Measurements from ENCODE around the gene ACBD6.

ACBD6 gene

DNA sequence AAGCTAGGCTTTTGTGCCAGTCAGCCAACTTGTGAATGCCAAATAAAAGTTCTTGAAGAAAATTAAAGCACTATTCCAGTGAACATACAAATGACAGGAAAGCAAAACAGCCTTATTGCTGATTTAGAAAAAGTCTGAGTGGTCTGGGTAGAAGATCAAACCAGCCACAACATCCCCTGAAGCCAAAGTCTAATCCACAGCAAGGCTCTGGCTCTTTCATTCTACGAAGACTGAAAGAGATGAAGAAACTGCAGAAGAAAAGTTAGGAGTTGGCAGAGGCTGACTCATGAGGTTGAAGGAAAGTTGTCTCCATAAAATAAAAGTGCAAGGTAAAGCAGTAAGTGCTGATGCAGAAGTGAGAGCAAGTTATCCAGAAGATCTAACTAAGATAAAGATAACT is 206.4 kb downstream of the ACBD6 start:
- H3K9me2 ChIP-seq (ENCODE audit: low read depth, low read length), result no peaks in the 10 kb centered on the region
- no peak overlapping the region for H3K27ac ChIP-seq (ENCODE audit: low read depth, low read length, poor library complexity, severe bottlenecking)
- H3K4me2 ChIP-seq (ENCODE audit: low read length), result no peak overlapping the region
- no peaks in the 10 kb centered on the region for H3K9me3 ChIP-seq (ENCODE audit: low read length)
- H3K4me3 ChIP-seq (ENCODE audit: low read depth, low read length, poor library complexity, severe bottlenecking), result no peak overlapping the region
- TF ChIP-seq EZH2 (IDR thresholded peaks at IDR 0.05; ENCODE audit: borderline replicate concordance, low read length), result no peak
- TF ChIP-seq, protein P1, sequence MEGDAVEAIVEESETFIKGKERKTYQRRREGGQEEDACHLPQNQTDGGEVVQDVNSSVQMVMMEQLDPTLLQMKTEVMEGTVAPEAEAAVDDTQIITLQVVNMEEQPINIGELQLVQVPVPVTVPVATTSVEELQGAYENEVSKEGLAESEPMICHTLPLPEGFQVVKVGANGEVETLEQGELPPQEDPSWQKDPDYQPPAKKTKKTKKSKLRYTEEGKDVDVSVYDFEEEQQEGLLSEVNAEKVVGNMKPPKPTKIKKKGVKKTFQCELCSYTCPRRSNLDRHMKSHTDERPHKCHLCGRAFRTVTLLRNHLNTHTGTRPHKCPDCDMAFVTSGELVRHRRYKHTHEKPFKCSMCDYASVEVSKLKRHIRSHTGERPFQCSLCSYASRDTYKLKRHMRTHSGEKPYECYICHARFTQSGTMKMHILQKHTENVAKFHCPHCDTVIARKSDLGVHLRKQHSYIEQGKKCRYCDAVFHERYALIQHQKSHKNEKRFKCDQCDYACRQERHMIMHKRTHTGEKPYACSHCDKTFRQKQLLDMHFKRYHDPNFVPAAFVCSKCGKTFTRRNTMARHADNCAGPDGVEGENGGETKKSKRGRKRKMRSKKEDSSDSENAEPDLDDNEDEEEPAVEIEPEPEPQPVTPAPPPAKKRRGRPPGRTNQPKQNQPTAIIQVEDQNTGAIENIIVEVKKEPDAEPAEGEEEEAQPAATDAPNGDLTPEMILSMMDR (IDR thresholded peaks at IDR 0.05; ENCODE audit: low read length), result no peak
- no peaks in the 10 kb centered on the region for H3K79me2 ChIP-seq (ENCODE audit: insufficient read depth, low read length)
- H4K20me1 ChIP-seq (ENCODE audit: insufficient read depth, low read length), result no peaks in the 10 kb centered on the region
- H3K9ac ChIP-seq (ENCODE audit: low read length), result no peak overlapping the region
- no peaks in the 10 kb centered on the region for H3K36me3 ChIP-seq (ENCODE audit: insufficient read depth, low read length)
- no peak overlapping the region for H2AFZ ChIP-seq (ENCODE audit: low read length)
- no peaks in the 10 kb centered on the region for H3K27me3 ChIP-seq (ENCODE audit: insufficient read depth, low read length)
- no peaks in the 10 kb centered on the region for H3F3A ChIP-seq (ENCODE audit: insufficient read depth, low read length)
- H3K4me1 ChIP-seq (ENCODE audit: insufficient read depth, low read length, severe bottlenecking), result no peaks in the 10 kb centered on the region

GRCh38 chr1:180294711-180295110 is 207.7 kb downstream of the ACBD6 start:
- Histone ChIP-seq H3K27ac (ENCODE audit: low read depth, low read length, poor library complexity, severe bottlenecking) (no peak overlapping the region), H3F3A (ENCODE audit: insufficient read depth, low read length) (no peaks in the 10 kb centered on the region), H3K9me2 (ENCODE audit: low read depth, low read length) (no peaks in the 10 kb centered on the region), H3K4me1 (ENCODE audit: insufficient read depth, low read length, severe bottlenecking) (no peaks in the 10 kb centered on the region), H3K4me3 (ENCODE audit: low read depth, low read length, poor library complexity, severe bottlenecking) (no peak overlapping the region), H3K79me2 (ENCODE audit: insufficient read depth, low read length) (no peaks in the 10 kb centered on the region), H3K36me3 (ENCODE audit: insufficient read depth, low read length) (no peaks in the 10 kb centered on the region), H3K27me3 (ENCODE audit: insufficient read depth, low read length) (no peaks in the 10 kb centered on the region), H3K4me2 (ENCODE audit: low read length) (no peak overlapping the region), H2AFZ (ENCODE audit: low read length) (no peak overlapping the region), H4K20me1 (ENCODE audit: insufficient read depth, low read length) (no peaks in the 10 kb centered on the region), H3K9ac (ENCODE audit: low read length) (no peak overlapping the region), H3K9me3 (ENCODE audit: low read length) (no peaks in the 10 kb centered on the region)
- TF ChIP-seq, protein P1 (IDR thresholded peaks at IDR 0.05; ENCODE audit: low read length), result no peak
- no peak for TF ChIP-seq EZH2 (IDR thresholded peaks at IDR 0.05; ENCODE audit: borderline replicate concordance, low read length)

DNA sequence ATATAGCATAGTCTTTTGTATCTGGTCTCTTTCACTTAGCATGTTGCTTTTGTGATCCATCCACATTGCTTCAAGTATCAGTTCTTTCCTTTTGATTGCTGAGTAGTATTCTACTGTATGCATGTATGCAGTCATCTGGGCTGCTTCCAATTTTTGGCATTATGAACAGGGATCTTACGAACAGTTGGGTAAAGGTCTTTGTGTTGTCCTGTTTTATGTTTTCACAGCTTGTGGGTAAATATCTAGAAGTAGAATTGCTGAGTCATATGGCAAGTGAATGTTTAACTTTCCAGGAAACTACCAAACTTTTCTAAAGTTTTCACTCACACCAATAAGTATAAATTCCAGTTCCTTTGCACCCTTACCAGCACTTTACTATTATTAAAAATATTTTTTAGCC is 211.4 kb downstream of the ACBD6 start:
- H3K9me2 ChIP-seq (ENCODE audit: low read depth, low read length), result no peaks in the 10 kb centered on the region
- H3K27me3 ChIP-seq (ENCODE audit: insufficient read depth, low read length), result no peaks in the 10 kb centered on the region
- no peaks in the 10 kb centered on the region for H4K20me1 ChIP-seq (ENCODE audit: insufficient read depth, low read length)
- no peak overlapping the region for H3K4me3 ChIP-seq (ENCODE audit: low read depth, low read length, poor library complexity, severe bottlenecking)
- TF ChIP-seq EZH2 (IDR thresholded peaks at IDR 0.05; ENCODE audit: borderline replicate concordance, low read length), result no peak
- TF ChIP-seq, protein P1 (IDR thresholded peaks at IDR 0.05; ENCODE audit: low read length), result no peak
- H3F3A ChIP-seq (ENCODE audit: insufficient read depth, low read length), result no peaks in the 10 kb centered on the region
- no peaks in the 10 kb centered on the region for H3K79me2 ChIP-seq (ENCODE audit: insufficient read depth, low read length)
- no peaks in the 10 kb centered on the region for H3K9me3 ChIP-seq (ENCODE audit: low read length)
- no peak overlapping the region for H3K9ac ChIP-seq (ENCODE audit: low read length)
- H3K36me3 ChIP-seq (ENCODE audit: insufficient read depth, low read length), result no peaks in the 10 kb centered on the region; the same call in 1 of the 2 replicates
- H2AFZ ChIP-seq (ENCODE audit: low read length), result no peak overlapping the region
- no peaks in the 10 kb centered on the region for H3K4me1 ChIP-seq (ENCODE audit: insufficient read depth, low read length, severe bottlenecking)
- no peak overlapping the region for H3K27ac ChIP-seq (ENCODE audit: low read depth, low read length, poor library complexity, severe bottlenecking)
- no peak overlapping the region for H3K4me2 ChIP-seq (ENCODE audit: low read length)
